Measurements from ENCODE around the gene CAPN5.

CAPN5 gene

DNA sequence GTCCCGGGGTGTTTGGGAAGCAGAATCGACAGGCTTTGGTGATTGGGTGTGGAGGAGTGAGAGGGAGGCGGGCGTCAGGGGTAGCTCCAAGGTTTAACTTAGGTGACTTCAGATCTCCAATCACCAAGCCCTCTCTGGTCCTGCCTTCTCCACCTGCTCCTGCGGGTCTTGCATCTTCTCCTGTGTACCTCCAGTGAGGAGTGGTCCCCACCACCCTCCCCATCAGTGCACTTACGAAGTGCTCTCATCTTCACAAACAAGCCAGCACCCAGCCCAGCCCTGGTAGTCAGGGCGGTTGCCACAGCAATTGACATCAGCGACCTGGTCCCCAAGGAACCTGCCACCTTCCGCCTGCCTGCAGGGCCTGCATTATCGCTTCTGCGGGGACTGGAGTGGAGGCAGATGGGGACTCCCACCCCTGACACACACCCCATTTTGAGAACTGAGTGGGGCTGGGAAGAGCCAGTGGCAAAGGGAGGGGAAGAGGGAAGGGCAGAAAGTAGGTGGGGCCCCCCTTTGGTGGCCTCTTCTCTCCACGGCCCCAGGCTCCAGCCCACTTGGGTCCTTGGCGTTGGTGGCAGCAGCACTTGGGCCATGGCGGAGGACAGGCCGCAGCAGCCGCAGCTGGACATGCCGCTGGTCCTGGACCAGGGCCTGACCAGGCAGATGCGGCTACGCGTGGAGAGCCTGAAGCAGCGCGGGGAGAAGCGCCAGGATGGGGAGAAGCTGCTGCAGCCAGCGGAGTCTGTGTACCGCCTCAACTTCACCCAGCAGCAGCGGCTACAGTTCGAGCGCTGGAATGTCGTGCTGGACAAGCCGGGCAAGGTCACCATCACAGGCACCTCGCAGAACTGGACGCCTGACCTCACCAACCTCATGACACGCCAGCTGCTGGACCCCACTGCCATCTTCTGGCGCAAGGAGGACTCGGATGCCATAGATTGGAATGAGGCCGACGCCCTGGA lies 35.8 kb downstream of the CAPN5 start, which contains the start of gene OMP:
OMP (plus strand) TSS at position 595 of the 965 bp plus-strand sequence; CDS start at position 595, 0 bp downstream.
- DNase-seq, result no peak

GRCh38 chr11:77103319-77103718 lies 36.5 kb downstream of the CAPN5 start:
- DNase-seq, result no peak

DNA sequence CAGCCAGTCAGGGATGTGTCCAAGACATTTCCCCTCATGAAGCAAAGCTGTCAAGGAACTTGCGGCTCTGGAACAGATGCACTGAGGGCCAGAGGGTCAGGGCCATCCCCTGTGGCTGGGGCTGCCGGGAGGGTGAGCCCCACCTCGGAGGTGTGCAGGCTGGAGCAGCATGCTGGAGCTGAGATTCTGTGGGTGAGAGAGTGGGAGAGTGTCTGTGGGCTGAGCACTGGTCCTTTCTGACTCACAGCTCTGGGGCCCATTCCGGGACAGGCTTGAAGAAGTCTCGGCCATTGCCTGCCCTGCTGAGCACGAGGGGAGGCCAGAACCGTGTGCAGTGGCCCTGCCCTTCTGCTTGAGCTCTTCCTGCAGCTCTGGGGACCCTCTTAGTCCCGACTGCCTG lies 38.0 kb downstream of the CAPN5 start:
- DNase-seq, result no peak

DNA sequence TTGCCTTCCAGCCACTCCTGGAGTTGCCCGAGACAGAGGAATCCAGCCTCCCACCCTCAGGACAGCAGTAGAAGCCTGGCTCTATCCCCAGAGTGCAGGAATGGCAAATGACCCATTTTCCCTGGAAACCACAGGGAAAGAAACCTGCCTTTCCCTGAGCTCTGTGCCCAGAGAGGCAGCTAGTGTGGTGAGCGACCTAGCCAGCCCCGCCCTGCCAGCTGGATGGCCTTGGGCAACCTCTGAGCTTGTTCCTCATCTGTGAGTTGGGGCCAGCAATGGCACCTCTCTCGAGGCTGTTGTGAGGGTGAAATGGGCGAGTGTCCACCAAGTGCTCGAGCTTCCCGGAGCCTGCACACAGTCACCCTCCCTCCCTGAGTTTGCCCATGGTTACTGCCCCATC lies 39.5 kb downstream of the CAPN5 start:
- DNase-seq, result no peak

DNA sequence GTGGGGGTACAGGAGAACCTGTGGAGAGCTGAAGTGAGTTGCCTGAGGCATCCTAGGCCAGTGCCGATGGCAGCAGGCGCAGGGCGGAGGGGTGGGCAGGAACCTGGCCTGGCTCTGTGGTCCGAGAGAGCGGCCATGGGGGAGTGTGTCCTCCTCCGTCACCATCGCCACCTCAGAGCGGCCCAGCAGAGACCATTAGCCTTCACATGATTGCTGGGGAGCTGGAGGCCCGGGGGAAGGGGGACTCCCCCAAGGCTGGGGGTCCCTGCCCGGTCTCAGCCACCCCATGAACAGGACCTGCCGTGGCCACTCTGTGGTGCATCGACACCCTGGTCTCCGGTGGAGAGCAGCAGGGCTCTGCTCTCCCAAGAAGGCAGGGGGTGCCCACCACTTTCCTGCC lies 40.0 kb downstream of the CAPN5 start:
- DNase-seq, result no peak

DNA sequence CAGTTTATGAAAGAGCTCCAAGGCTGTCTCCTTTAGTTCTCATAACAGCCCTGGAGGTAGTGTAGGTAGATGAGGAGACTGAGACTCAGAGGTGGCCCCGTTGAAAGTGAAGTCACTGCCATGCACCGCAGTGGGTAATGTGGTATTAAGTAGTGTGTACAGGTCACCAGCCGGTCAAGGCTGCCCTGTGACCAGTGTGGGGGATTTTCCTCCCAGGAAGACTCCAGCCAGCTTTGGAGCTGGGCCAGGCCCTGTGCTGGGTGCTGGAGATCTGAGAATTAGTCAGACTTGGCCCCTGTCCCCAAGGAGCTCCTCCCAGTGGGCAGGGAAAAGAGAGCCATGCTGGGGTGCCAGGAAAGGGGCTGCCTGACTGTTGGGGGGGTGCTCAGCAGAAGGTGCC lies 41.2 kb downstream of the CAPN5 start:
- DNase-seq, result no peak

- no peak for DNase-seq
These were observed 41.7 kb downstream of the CAPN5 start for GRCh38 chr11:77108436-77108835.

- no peak for DNase-seq
These were observed 42.7 kb downstream of the CAPN5 start for GRCh38 chr11:77109236-77110019.

DNA sequence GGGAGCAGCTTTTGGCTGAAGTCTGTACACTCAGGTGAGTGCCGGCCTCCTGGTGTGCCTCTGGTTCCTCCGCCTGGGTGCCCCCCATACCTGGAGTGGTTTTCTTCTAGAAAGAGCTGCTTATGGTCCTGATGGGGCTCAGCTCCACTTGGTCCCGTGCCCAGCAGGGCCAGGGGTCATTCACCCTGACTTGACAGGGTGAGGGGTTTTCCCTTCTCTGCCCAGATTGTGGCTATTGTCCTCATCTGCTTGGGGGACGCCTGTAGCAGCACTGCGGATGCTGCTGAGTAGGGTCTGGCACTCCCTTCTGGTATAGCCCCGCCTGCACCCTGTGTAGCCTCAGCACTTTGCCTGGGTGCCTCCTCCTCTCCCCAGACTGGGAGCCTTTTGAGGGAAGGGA lies 44.1 kb downstream of the CAPN5 start:
- no peak for DNase-seq

DNA sequence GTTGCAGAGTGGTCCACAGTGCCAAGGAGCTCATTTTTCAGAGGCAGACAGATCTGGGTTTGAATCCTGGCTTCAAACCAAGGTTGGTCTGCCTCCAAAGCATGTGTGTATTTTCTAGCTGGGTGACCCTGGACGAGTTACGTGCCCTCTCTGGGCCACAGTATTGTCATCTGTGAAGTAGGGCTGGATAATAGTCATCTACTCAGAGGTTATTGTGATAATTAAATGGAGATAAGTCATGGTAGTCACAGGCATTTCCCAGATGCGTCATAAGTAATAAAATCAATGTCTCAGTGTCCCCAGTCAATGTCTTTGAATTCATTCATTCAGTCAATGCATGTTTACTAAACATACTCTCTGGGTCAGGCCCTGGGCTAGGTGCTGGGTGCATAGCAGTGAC lies 44.5 kb downstream of the CAPN5 start:
- no peak for DNase-seq

GRCh38 chr11:77111946-77112345 lies 45.2 kb downstream of the CAPN5 start:
- no peak for DNase-seq

- no peak for DNase-seq
These were observed 46.0 kb downstream of the CAPN5 start for GRCh38 chr11:77112641-77113381.

DNA sequence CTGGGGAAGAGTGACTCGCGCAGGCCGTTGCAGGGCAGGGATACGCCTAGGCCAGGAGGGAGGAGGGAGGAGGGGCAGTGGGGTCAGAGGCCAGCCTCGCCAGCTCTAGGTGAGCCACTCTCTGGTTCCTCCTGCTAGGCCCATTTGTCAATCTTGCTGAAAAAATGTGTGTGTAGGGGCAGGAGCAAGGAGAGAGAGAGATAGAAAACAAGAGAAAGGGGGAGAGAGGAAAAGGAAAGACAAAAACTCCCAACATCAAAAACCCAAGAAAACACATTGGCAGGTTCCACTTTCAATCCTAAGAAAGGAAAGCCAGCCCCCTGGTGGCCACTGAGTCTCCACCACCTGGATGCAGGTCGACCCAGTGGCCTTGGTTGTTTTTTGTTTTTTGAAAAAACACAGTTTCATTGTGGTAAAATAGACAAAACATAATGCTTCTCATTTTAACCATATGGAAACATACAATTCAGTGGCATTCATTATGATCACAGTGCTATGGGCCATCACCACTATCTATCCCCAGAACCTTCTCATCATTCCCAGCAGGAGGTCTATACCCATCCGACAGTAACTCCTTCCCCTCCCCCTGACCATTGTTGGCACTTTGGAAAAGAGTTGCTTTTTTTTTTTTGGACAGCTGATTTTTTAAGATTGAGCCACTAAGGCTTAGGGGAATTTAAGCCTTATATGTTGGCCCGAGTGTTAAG lies 46.8 kb downstream of the CAPN5 start:
- no peak for DNase-seq

- DNase-seq, result no peak
These were observed 47.3 kb downstream of the CAPN5 start for GRCh38 chr11:77114089-77114463.

- DNase-seq, result no peak
These were observed 48.4 kb downstream of the CAPN5 start for GRCh38 chr11:77115181-77115611.

DNA sequence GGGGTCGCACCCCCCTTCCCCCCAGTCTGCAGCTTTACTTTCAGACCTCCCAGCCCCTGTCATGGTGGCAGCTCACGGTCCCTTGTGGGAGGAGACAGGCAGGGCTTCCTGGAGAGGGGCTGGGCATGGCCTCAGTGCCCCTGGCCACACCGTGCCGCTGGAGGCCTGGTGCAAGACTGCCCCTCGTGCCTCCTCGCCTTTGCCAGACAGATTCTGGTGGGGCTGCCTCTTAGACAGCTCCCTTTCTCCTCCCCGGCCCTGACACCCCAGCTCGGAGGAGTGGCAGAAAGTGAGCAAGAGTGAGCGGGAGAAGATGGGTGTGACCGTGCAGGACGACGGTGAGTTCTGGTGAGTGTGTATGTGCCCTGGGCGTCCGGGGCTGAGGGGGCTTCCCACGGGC lies 49.2 kb downstream of the CAPN5 start:
- no peak for DNase-seq

- no peak for DNase-seq
These were observed 50.7 kb downstream of the CAPN5 start for GRCh38 chr11:77117492-77117891.

- no peak for DNase-seq
These were observed 51.3 kb downstream of the CAPN5 start for GRCh38 chr11:77118086-77118485.

GRCh38 chr11:77118971-77119370 lies 52.2 kb downstream of the CAPN5 start:
- no peak for DNase-seq

GRCh38 chr11:77119531-77119936 lies 52.8 kb downstream of the CAPN5 start:
- no peak for DNase-seq

GRCh38 chr11:77120571-77120970 lies 53.8 kb downstream of the CAPN5 start:
- DNase-seq, result no peak

DNA sequence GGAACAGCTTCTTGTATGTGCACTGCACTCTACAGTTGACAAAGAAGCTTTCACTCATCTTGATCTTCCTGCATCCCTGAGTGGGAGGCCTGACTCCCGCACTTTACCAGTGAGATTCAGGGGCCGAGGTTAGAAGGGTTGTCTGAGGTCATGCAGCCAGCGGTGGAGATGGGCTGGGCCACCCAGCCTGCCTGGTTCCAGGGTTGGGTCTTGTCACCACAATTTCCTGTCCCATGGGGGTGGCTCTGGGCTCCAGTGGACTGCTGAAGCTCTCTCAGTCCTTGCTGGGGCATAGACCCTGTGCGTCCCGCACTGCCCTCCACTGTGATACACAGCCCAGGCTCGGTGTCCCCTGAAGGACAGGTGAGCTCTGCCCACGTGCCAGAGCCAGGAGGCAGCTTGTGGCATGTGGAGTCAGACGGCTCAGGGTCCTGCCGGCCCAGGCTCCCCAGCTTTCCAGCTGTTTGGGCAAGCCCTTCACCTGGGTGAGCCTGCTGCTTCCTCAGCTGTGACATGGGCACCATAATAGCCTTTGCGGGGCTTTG lies 54.4 kb downstream of the CAPN5 start:
- DNase-seq, result no peak

All from effector CD4-positive, alpha-beta T cell (primary cell).